Inflammatory macrophage treated with lipopolysaccharide for 1 hour (primary cell): ENCODE results near the gene ADAM15.
A peak's percentile ranks its signal among the peaks of the same experiment; 100 is the strongest.

Experiments used
- DNase-seq, 2 donors: peaks; one replicate each; pipeline ENCODE4 v3.0.0-alpha.2; 2020 to 2022

ADAM15 gene

DNA sequence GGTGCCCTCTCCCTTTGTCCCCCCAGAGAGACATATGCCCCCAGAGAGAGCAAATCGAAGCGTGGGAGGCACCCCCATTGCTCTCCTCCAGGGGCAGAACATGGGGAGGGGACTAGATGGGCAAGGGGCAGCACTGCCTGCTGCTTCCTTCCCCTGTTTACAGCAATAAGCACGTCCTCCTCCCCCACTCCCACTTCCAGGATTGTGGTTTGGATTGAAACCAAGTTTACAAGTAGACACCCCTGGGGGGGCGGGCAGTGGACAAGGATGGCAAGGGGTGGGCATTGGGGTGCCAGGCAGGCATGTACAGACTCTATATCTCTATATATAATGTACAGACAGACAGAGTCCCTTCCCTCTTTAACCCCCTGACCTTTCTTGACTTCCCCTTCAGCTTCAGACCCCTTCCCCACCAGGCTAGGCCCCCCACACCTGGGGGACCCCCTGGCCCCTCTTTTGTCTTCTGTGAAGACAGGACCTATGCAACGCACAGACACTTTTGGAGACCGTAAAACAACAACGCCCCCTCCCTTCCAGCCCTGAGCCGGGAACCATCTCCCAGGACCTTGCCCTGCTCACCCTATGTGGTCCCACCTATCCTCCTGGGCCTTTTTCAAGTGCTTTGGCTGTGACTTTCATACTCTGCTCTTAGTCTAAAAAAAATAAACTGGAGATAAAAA, 35.9 kb downstream of the ADAM15 start:
- DNase-seq, result no peak

- peak; percentile 34 to 93 for DNase-seq
These were observed 40.2 kb downstream of the ADAM15 start for GRCh38 chr1:155091071-155092051.

GRCh38 chr1:155092131-155092530, 41.0 kb downstream of the ADAM15 start:
- no peak for DNase-seq

GRCh38 chr1:155092641-155093040, 41.5 kb downstream of the ADAM15 start:
- no peak for DNase-seq

- DNase-seq, result peak in 1 of 2 donors; percentile 32
These were observed 43.0 kb downstream of the ADAM15 start for GRCh38 chr1:155093911-155094621.

DNA sequence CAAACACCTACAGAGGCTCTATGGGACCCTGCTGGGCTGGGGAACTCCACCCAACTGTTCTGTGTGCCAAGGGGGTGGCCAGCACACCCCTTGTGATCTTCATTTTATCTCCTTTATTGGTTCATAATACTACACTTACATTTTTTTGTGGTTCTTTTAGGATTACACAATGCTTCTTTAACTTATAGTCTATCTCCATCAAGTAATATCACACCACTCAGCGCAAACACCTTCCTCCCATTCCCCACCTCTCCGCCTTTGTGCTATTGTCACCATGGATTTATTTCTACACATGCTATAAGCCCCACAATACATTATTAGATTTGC, 43.5 kb downstream of the ADAM15 start:
- no peak for DNase-seq

DNA sequence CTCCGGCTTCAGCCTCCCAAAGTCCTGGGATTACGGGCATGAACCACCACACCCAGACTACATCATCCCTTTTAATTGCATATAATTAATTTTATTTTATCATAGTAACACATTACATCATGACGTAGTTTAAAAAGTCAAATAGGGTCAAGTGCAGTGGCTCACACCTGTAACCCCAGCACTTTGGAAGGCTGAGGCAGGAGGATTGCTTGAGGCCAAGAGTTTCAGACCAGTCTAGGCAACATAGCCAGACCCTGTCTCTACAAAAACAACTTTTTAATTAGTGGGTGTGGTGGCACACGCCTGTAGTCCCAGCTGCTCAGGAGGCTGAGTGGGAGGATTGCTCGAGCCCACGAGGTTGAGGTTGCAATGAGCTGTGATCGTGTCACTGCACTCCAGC, 48.2 kb downstream of the ADAM15 start:
- no peak for DNase-seq

DNA sequence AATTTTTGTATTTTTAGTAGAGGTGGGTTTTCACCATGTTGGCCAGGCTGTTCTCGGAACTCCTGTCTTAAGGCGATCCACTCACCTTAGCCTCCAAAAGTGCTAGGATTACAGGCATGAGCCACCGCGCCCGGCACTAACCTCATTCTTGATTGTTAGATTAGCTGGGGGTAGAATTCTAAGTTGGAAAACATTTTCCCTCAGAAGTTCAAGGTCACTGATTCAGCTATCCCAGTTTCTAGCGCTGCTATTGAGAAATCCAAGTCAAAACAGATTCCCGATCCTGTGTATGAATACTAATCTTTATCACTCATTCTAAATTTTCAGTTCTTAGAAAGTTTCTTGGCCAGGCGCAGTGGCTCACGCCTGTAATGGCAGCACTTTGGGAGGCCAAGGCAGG, 52.2 kb downstream of the ADAM15 start:
- no peak for DNase-seq

GRCh38 chr1:155104605-155105534, 53.8 kb downstream of the ADAM15 start:
- no peak for DNase-seq

- peak in 1 of 2 donors; percentile 10 for DNase-seq
These were observed 54.5 kb downstream of the ADAM15 start for GRCh38 chr1:155105604-155106011.

DNA sequence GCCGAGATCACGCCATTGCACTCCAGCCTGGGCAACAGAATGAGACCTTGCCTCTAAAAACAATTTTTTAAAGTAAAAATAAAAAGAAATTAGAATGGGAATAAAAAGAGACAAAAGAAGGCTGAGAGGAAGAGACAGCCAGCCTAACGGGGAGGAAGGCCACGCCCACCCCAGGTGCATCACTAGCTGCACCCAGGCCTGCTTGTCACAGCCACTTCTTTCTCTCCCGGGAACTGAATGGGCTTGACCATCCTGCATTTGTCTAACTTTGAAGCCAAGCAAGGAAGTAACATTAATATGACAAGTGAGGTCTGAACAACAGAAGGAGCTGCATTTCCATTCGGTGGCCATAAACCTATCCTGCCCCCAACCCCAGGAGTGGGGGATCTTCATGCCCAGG, 55.7 kb downstream of the ADAM15 start:
- DNase-seq, result no peak

GRCh38 chr1:155107309-155108264, 56.5 kb downstream of the ADAM15 start:
- no peak for DNase-seq

DNA sequence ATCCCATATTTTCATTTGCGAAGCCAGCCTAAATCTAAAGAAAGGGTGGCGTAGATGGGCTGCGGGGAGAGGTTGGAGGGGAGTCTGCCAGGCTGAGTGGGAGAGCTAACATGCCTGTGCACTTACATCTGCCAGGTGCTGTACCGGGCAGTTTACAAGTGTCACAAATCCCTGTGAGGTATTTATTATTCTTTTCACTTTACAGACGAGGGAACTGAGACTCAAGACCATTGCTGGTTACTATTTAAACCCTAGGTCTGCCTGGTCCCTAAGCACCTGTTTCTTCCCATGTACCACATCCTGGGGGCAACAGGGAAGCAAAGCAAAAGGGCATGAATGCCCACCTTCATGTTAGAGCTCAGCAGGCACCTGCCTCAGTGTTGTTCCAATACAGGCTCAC, 57.2 kb downstream of the ADAM15 start:
- DNase-seq, result no peak

DNA sequence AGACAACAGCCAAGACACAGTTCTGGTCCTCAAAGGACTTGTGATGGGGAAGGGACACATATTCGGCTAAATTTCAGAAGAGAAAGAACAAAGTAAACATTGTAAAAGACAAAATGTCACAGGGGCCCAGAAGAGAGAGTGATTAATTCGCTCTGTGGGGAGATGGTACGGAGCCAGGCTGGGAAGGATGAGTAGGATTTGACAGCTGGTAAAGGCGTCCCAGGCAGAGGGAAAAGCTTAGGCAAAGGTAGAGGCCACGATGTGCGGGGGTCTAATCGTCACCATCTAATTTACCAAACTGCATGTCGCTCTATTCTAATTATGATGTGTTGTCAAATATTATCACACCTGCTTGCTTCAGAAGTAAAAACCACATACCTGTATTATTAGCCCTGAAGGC, 59.3 kb downstream of the ADAM15 start:
- no peak for DNase-seq

DNA sequence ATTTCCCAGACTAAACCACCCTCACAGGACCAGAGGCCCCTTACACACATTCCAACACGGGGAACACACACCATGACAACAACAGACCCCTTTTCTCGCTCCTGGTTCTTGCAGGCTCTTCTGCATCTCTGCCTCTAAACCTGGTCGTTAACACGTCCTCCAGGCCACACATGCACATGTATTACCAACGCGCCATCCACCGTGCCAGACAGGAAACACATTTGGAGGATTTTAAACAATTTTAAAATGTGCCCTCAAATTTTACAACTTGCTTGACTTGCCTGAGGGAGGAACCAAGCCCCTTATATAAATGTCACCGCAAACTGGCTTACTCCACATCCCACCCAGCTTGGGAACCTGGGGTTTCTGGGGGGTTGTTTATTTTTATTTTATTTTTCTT, 59.7 kb downstream of the ADAM15 start:
- DNase-seq, result no peak
